ENCODE results near the gene IRAK1BP1.
"Not testable (repeated sequence)": the region's sequence is repeated elsewhere in the genome, so short reads cannot be mapped to it uniquely, and the experiment has no call there.

The IRAK1BP1 gene

GRCh38 chr6:78867370-78868040 is at the start of gene IRAK1BP1:
IRAK1BP1 (plus strand) TSS chr6:78867551; CDS start chr6:78867577, 26 bp downstream.
- peak; percentile 86 for DNase-seq (ENCODE audit: low spot score)

- no peak for DNase-seq (ENCODE audit: low spot score)
Measured at GRCh38 chr6:78824045-78824444, 43.3 kb upstream of the IRAK1BP1 start.

GRCh38 chr6:78829407-78829806 is 37.9 kb upstream of the IRAK1BP1 start:
- DNase-seq (ENCODE audit: low spot score): no peak

- no peak for DNase-seq (ENCODE audit: low spot score)
Measured at GRCh38 chr6:78830805-78831204, 36.5 kb upstream of the IRAK1BP1 start.

GRCh38 chr6:78831492-78831891 is 35.9 kb upstream of the IRAK1BP1 start:
- DNase-seq (ENCODE audit: low spot score): no peak

- DNase-seq (ENCODE audit: low spot score): no peak
Measured at GRCh38 chr6:78832091-78832808, 35.1 kb upstream of the IRAK1BP1 start.

- no peak for DNase-seq (ENCODE audit: low spot score)
Measured at GRCh38 chr6:78835817-78836216, 31.5 kb upstream of the IRAK1BP1 start.

- DNase-seq (ENCODE audit: low spot score): no peak
Measured at GRCh38 chr6:78836598-78836997, 30.8 kb upstream of the IRAK1BP1 start.

GRCh38 chr6:78841111-78841510 is 26.2 kb upstream of the IRAK1BP1 start:
- no peak for DNase-seq (ENCODE audit: low spot score)

- no peak for DNase-seq (ENCODE audit: low spot score)
Measured at GRCh38 chr6:78842953-78843352, 24.4 kb upstream of the IRAK1BP1 start.

- no peak for DNase-seq (ENCODE audit: low spot score)
Measured at GRCh38 chr6:78844899-78845298, 22.5 kb upstream of the IRAK1BP1 start.

- DNase-seq (ENCODE audit: low spot score): no peak
Measured at GRCh38 chr6:78845567-78845966, 21.8 kb upstream of the IRAK1BP1 start.

- no peak for DNase-seq (ENCODE audit: low spot score)
Measured at GRCh38 chr6:78850621-78851020, 16.7 kb upstream of the IRAK1BP1 start.

GRCh38 chr6:78851156-78851555 is 16.2 kb upstream of the IRAK1BP1 start:
- DNase-seq (ENCODE audit: low spot score): no peak

- no peak for DNase-seq (ENCODE audit: low spot score)
Measured at GRCh38 chr6:78854546-78854945, 12.8 kb upstream of the IRAK1BP1 start.

GRCh38 chr6:78858339-78858938 is 8.9 kb upstream of the IRAK1BP1 start:
- DNase-seq (ENCODE audit: low spot score): not testable (repeated sequence)

GRCh38 chr6:78861509-78861908 is 5.8 kb upstream of the IRAK1BP1 start:
- no peak for DNase-seq (ENCODE audit: low spot score)

GRCh38 chr6:78863576-78863975 is 3.8 kb upstream of the IRAK1BP1 start:
- no peak for DNase-seq (ENCODE audit: low spot score)

GRCh38 chr6:78864957-78865356 is 2.4 kb upstream of the IRAK1BP1 start:
- DNase-seq (ENCODE audit: low spot score): no peak

- DNase-seq (ENCODE audit: low spot score): peak; percentile 51
Measured at GRCh38 chr6:78867020-78867369, 356 bp upstream of the IRAK1BP1 start.

GRCh38 chr6:78868116-78868515 is 765 bp downstream of the IRAK1BP1 start:
- DNase-seq (ENCODE audit: low spot score): no peak

- DNase-seq (ENCODE audit: low spot score): no peak
Measured at GRCh38 chr6:78875505-78875904, 8.2 kb downstream of the IRAK1BP1 start.

- DNase-seq (ENCODE audit: low spot score): no peak
Measured at GRCh38 chr6:78883651-78884050, 16.3 kb downstream of the IRAK1BP1 start.

Measured in germinal center (tissue), 1 donor.